ENCODE results near the gene ZSWIM5.
"Not testable (repeated sequence)": the region's sequence is repeated elsewhere in the genome, so short reads cannot be mapped to it uniquely, and the experiment has no call there.

The ZSWIM5 gene

DNA sequence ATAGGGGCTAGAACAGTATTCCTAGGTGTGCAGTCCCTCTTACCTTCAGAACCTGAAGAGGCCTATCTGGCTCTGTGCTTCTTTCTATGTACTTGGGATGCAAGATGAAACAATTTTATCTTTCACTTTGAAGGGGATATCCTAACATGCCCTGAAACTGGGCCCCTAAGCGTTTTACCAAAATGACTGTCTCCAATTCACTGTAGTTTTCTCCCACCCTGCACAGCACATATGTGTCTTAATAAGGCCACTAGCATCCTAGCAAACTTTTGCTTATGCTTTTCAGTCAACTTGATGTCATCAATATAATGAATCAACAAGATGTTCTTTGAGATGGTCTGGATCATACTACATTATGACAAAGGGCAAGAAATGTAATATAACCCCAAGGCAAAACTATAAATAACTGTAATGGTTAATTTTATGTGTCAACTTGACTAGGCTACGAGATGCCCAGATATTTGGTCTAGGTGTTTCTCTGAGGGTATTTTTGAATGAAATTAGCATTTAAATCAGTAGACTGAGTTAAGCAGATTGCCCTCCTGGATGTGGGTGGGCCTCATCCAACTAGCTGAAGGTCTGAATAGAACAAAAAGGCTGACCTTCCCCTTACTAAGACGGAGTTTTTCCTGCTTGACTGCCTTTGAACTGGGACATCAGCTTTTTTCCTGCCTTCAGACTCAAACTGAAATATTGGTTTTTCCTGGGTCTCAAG is 9.2 kb upstream of the ZSWIM5 start:
- Mint-ChIP-seq H3K27ac (no peak overlapping the region), H3K9me3 (no peaks in the 10 kb centered on the region), H3K4me1 (no peaks in the 10 kb centered on the region), H3K27me3 (peaks cover 8% of the 10 kb centered on the region), H3K4me3 (no peak overlapping the region)
- DNase-seq (no peak), ATAC-seq (peak; percentile 61)

GRCh38 chr1:45213892-45214291 is 7.5 kb upstream of the ZSWIM5 start:
- H3K4me1 Mint-ChIP-seq, result no peaks in the 10 kb centered on the region
- ATAC-seq, result no peak
- no peak for DNase-seq
- H3K27ac Mint-ChIP-seq, result no peak overlapping the region
- no peaks in the 10 kb centered on the region for H3K9me3 Mint-ChIP-seq
- peaks cover 18% of the 10 kb centered on the region for H3K27me3 Mint-ChIP-seq
- H3K4me3 Mint-ChIP-seq, result no peak overlapping the region

DNA sequence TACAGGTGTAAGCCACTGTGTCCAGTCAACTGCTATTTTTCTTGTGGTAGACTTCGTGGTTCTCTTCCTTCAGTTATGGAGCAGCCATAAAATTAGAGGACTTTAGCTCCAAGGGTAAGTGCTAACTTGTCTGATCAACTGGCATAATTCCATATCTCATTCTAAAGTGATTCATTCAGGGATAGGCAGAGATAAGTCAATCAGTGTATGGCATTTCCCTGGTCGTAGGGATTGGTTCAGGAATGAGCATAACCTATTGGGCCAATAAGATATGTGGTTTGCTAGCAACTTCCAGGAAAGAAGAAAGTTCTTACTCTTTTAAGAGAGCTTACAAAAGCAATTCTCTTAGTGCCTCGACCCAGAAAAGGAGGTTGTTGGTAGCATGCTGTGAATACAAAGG is 4.7 kb upstream of the ZSWIM5 start:
- no peak for DNase-seq
- H3K27me3 Mint-ChIP-seq, result peaks cover 18% of the 10 kb centered on the region
- no peak overlapping the region for H3K4me3 Mint-ChIP-seq
- no peak overlapping the region for H3K27ac Mint-ChIP-seq
- H3K4me1 Mint-ChIP-seq, result peaks cover 7% of the 10 kb centered on the region
- ATAC-seq, result no peak
- H3K9me3 Mint-ChIP-seq, result no peaks in the 10 kb centered on the region

GRCh38 chr1:45206808-45207623 is 611 bp upstream of the ZSWIM5 start:
- Mint-ChIP-seq H3K9me3 (no peaks in the 10 kb centered on the region), H3K4me1 (peaks cover 22% of the 10 kb centered on the region), H3K4me3 (peak overlapping the region; percentile 82 to 92), H3K27me3 (peaks cover 26% of the 10 kb centered on the region), H3K27ac (peak overlapping the region; percentile 13 to 90)
- ATAC-seq (no peak), DNase-seq (no peak)

GRCh38 chr1:45205011-45205909 is 1.1 kb downstream of the ZSWIM5 start:
- H3K4me1 Mint-ChIP-seq, result peaks cover 22% of the 10 kb centered on the region
- ATAC-seq (peak; percentile 24), DNase-seq (peak in 1 of 2 donors; percentile 13)
- peak overlapping the region; percentile 87 to 92 for H3K4me3 Mint-ChIP-seq
- H3K9me3 Mint-ChIP-seq, result no peaks in the 10 kb centered on the region
- peaks cover 26% of the 10 kb centered on the region for H3K27me3 Mint-ChIP-seq
- H3K27ac Mint-ChIP-seq, result peak overlapping the region in 1 of 2 donors; percentile 87

DNA sequence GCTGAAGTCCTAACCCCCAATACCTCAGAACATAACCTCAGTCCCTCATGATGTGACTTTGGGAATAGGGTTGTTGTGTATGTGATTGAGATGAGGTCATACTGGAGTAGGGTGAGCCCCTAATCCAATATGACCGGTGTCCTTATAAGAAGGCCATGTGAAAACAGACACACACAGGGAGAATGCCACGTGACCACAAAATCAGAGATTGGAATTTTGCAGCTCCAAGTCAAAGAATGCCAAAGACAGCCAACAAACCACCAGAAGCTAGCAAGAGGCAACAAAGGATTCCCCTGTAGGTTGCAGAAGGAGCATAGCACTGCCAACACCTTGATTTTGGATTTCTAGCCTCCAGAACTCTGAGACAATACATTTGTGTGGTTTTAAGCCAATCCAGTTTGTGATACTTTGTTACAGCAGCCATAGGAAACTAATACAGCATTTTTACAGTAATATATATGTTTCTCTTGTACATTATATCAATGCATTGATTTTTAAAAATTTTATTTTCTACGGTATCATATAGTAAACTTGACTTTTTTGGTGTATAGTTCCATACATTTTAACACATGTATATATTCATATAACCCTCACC is 5.4 kb downstream of the ZSWIM5 start:
- Mint-ChIP-seq H3K27me3 (peaks cover 16% of the 10 kb centered on the region), H3K4me1 (peaks cover 20% of the 10 kb centered on the region), H3K27ac (no peak overlapping the region), H3K9me3 (no peaks in the 10 kb centered on the region), H3K4me3 (no peak overlapping the region)
- ATAC-seq (no peak), DNase-seq (no peak)

DNA sequence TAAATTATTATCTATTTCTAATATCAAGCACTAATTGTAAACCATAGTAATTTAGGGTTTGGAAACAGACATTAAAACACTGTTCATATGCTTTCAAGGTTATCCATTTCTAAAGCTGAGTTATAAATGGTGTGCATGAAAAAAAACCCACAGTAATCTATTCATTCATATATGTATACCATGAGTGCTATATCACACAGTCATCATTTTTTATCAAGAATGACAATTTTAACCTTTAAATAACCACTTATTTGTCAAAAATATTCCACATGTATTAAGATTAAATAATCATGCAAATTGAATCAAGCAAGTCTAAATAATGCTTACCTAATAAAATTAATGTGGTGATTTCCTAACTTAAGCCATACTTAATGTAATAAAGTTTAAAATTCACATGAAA is 6.0 kb downstream of the ZSWIM5 start:
- H3K9me3 Mint-ChIP-seq, result no peaks in the 10 kb centered on the region
- H3K4me1 Mint-ChIP-seq, result peaks cover 17% of the 10 kb centered on the region
- no peak overlapping the region for H3K4me3 Mint-ChIP-seq
- no peak for DNase-seq
- H3K27me3 Mint-ChIP-seq, result peaks cover 12% of the 10 kb centered on the region
- H3K27ac Mint-ChIP-seq, result no peak overlapping the region
- ATAC-seq, result no peak

DNA sequence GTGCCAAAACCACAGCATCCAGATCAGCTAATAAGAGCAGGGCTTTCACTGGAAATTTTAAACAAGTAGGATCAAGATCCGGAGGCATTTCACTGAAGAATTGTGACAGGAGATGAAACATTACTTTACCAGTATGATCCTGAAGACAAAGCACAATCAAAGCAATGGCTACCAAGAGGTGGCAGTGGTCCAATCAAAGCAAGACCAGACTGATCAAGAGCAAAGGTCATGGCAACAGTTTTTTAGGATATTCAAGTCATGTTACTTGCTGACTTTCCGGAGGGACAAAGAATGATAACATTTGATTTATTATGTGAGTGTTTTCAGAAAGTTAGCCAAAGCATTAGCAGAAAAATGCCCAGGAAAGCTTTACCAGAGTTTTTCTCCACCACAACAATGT is 8.2 kb downstream of the ZSWIM5 start:
- Mint-ChIP-seq H3K27me3 (no peaks in the 10 kb centered on the region), H3K27ac (no peak overlapping the region), H3K4me3 (no peak overlapping the region), H3K9me3 (no peaks in the 10 kb centered on the region), H3K4me1 (peaks cover 6% of the 10 kb centered on the region)
- no peak for DNase-seq
- no peak for ATAC-seq

DNA sequence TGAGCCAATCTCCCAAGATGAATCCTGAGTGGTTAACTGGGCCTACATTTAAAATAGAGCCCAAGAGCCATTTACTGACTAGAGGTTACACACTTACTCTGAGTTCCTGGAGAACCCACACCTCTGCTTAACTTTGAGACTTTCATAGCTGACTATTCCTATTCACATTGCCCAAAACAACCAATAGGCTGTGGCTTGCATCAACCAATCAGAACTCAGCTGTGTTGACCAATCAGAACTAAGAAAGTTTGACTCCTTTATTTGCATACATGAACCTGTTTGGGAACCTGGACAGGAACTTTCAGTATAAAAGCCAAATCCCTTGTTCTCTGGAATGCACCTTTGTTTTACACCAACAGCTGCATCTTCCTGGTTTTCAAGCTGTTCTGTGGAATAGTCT is 9.5 kb downstream of the ZSWIM5 start:
- Mint-ChIP-seq H3K27me3 (no peaks in the 10 kb centered on the region), H3K4me3 (no peak overlapping the region), H3K4me1 (peaks cover 5% of the 10 kb centered on the region), H3K27ac (no peak overlapping the region), H3K9me3 (no peaks in the 10 kb centered on the region)
- DNase-seq (no peak), ATAC-seq (no peak)

DNA sequence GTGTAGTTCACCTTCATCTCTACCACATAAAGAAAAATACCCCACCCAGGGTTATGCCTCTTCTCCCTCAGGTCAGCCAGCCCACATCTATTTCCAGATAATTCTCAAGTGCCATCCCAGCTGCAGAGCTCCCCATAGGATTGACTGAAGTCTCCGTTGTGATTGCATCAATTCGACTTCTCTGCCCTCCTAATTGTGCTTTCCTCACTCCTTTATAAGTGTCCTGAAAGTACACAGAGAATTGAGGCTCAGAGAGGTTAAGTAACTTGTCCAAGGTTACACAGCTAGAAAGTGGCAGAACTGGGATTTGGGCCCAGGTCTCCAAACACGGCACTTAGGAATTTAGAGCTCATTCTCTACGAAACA is 15.0 kb downstream of the ZSWIM5 start:
- Mint-ChIP-seq H3K4me1 (no peaks in the 10 kb centered on the region), H3K9me3 (no peaks in the 10 kb centered on the region), H3K27me3 (no peaks in the 10 kb centered on the region), H3K4me3 (no peak overlapping the region), H3K27ac (no peak overlapping the region)
- DNase-seq (no peak), ATAC-seq (no peak)

DNA sequence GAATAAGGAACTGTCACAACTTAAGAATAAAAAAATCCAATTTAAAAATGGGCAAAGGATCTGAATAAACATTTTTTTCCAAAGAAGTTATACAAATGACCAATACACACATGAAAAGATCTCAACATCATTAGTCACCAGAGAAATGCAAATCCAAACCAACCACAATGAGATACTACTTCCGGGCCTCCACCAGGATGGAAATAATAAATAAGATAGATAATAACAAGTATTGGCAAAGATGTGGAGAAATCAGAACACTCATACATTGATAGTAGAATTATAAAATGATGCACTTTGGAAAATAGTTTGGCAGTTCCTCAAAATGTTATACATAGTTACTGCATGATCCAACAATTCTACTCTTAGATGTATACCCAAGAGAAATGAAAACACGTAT is 18.7 kb downstream of the ZSWIM5 start:
- Mint-ChIP-seq H3K4me1 (no peaks in the 10 kb centered on the region), H3K27ac (no peak overlapping the region), H3K27me3 (no peaks in the 10 kb centered on the region), H3K4me3 (no peak overlapping the region), H3K9me3 (no peaks in the 10 kb centered on the region)
- ATAC-seq, result no peak
- DNase-seq, result no peak

DNA sequence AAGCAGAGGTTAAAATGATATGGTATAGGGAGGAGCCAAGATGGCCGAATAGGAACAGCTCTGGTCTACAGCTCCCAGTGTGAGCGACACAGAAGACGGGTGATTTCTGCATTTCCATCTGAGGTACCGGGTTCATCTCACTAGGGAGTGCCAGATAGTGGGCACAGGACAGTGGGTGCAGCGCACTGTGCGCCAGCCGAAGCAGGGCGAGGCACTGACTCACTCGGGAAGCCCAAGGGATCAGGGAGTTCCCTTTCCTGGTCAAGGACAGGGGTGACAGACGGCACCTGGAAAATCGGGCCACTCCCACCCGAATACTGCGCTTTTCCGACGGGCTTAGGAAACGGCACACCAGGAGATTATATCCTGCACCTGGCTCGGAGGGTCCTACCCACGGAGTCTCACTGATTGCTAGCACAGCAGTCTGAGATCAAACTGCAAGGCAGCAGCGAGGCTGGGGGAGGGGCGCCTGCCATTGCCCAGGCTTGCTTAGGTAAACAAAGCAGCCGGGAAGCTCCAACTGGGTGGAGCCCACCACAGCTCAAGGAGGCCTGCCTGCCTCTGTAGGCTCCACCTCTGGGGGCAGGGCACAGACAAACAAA is 26.4 kb downstream of the ZSWIM5 start:
- H3K27me3 Mint-ChIP-seq, H3K27ac Mint-ChIP-seq, DNase-seq, ATAC-seq, H3K4me1 Mint-ChIP-seq, H3K4me3 Mint-ChIP-seq: not testable (repeated sequence)
- peaks cover 5 to 22% of the 10 kb centered on the region in 2 donors for H3K9me3 Mint-ChIP-seq

DNA sequence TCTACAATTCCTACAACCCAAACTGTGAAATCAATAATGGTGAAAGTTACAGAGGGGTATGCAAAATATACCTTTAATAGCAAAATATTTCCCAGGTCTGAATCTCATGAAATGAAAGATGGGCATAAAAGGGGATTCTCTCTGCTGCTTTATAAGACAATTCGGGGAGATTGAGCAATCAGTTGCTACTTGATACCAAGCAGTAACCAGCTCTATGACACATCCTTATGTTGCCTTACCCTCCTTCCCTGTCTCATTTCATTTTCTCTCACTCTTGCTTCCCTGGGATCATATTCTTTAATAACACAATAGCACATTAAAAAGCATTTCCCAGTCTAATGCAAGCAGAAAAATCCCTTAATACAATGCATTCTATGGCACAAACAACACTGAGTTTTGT is 29.0 kb downstream of the ZSWIM5 start:
- no peaks in the 10 kb centered on the region for H3K27me3 Mint-ChIP-seq

DNA sequence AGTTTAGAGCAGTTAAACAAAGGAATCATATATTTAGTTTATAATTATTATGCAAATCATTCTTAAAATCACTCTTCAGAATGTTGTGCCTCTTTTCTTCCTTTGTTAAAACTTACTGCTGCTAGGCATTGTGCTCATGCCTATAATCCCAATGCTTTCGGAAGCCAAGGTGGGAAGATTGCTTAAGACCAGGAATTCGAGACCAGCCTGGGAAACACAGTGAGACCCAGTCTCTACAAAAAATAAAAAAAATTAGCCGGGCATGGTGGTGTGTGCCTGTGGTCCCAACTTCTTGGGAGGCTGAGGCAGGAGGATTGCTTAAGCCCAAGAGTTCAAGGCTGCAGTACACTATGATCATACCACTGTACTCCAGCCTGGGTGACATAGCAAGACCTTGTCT is 33.6 kb downstream of the ZSWIM5 start:
- Mint-ChIP-seq H3K4me1 (no peaks in the 10 kb centered on the region), H3K27ac (no peak overlapping the region), H3K9me3 (no peaks in the 10 kb centered on the region), H3K27me3 (no peaks in the 10 kb centered on the region), H3K4me3 (no peak overlapping the region)
- DNase-seq (no peak), ATAC-seq (no peak)

More for the DNA sequence above, 29.0 kb downstream of the ZSWIM5 start:
- H3K9me3 Mint-ChIP-seq, result peaks cover 5 to 22% of the 10 kb centered on the region in 2 donors
- H3K4me3 Mint-ChIP-seq, result no peak overlapping the region
- ATAC-seq (no peak), DNase-seq (no peak)
- H3K27ac Mint-ChIP-seq, result no peak overlapping the region
- no peaks in the 10 kb centered on the region for H3K4me1 Mint-ChIP-seq

DNA sequence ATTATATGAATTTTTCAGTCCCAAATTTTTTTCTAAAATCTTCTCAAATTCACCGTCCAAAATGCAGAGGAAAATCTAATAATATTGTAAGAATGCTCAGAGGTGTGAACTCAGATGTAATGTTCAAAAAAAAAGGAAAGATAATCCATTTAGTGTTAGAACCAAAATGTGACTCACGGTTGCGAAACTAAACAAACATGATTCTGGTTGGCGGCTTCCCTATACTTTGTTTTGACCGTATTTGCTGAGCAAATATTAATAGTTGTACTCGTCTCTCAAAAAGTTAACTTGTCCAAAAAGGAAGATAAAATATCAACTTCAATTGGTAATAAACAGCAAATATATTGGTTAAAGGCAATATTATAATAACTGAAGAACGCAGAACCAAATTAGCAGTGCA is 34.4 kb downstream of the ZSWIM5 start:
- Mint-ChIP-seq H3K4me1 (no peaks in the 10 kb centered on the region), H3K4me3 (no peak overlapping the region), H3K27ac (no peak overlapping the region), H3K27me3 (no peaks in the 10 kb centered on the region), H3K9me3 (no peaks in the 10 kb centered on the region)
- ATAC-seq (no peak), DNase-seq (no peak)
